Measurements from ENCODE around the gene CCNI.

DNA sequence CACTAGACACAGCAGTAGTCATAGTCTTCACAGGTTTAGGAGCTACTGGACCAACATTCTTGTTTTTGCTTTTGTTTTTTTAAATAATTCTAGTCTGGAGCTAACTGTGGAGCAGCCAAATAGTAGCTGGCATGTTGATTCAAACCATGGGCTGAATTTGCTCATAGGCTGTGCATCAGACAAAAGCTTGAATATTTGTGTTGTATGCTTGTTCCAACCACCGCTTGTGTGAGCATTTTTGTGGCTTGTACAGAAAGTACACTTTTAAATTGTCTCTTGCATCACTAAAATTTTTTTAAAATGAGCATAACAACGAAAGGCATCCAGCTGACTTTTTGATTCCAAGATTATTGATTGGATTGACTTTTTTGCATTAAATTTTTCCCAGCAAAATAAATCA, 39.6 kb downstream of the CCNI start:
- TF ChIP-seq, protein P1, sequence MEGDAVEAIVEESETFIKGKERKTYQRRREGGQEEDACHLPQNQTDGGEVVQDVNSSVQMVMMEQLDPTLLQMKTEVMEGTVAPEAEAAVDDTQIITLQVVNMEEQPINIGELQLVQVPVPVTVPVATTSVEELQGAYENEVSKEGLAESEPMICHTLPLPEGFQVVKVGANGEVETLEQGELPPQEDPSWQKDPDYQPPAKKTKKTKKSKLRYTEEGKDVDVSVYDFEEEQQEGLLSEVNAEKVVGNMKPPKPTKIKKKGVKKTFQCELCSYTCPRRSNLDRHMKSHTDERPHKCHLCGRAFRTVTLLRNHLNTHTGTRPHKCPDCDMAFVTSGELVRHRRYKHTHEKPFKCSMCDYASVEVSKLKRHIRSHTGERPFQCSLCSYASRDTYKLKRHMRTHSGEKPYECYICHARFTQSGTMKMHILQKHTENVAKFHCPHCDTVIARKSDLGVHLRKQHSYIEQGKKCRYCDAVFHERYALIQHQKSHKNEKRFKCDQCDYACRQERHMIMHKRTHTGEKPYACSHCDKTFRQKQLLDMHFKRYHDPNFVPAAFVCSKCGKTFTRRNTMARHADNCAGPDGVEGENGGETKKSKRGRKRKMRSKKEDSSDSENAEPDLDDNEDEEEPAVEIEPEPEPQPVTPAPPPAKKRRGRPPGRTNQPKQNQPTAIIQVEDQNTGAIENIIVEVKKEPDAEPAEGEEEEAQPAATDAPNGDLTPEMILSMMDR (IDR thresholded peaks at IDR 0.05): no peak
- TF ChIP-seq POLR2A (IDR thresholded peaks at IDR 0.05): no peak

Data from Peyer's patch (tissue), 4 donors.